ENCODE measurements around the gene EFL1. TPM values are rescaled to one million over a fixed set of nuclear protein-coding genes. Genes with fewer than 3 reads are reported as not detected.
"Not testable (repeated sequence)": the region's sequence is repeated elsewhere in the genome, so short reads cannot be mapped to it uniquely, and the experiment has no call there.

Gene EFL1
- 12.3 and 15.3 TPM in 2 replicates for polyA plus RNA-seq (2012; rRNA removed)
- polyA plus RNA-seq (2012; cell fraction: cytosol; rRNA removed), result 15.3 and 16.2 TPM in 2 replicates
- polyA plus RNA-seq (2012; cell fraction: nucleus; rRNA removed), result 7.7 and 15.2 TPM in 2 replicates

DNA sequence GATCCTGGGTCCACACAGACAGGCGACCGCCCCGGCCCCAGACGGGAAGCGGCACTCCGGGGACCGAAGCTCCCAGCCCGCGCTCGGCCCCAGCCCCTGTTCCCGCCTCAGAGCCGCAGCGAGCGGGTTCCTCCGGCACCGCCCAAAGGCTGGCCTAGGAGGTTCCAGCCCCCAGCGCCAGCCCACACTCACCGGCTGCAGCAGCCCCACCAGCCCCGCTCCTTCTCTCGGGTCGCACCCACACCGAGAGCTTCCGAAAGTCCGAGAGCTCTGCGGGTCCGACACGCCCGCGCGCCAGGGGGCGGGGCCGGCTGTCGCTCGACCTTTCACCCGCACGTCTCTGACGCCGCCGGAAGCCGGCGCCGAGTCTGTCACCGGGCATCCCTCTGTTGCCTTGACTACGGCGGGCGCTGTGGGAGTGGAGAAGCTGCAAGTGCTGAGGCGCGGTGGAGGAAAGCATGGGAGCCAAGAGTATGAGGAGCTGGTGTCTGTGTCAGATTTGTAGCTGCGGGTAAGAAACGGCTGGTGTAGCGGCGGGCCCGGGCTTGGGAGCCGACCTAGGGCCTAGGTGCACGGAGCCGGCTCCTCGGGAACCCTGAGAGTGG is at the start of gene EFL1, which contains the start of gene SAXO2:
Gene EFL1 (minus strand): TSS at position 313 of the 605 bp plus-strand sequence. CDS start 956 bp downstream, outside the sequence.
Gene SAXO2 (plus strand): TSS at position 397 of the 605 bp plus-strand sequence. CDS start 62 bp downstream, at position 459.
- Histone ChIP-seq H3K9me3 (no peaks in the 10 kb centered on the region), H3K27me3 (ENCODE audit: insufficient read depth) (no peaks in the 10 kb centered on the region), H3K27ac (ENCODE audit: low read depth in 2 of 2, low read length in 1 of 2) (peak within 1 kb of the TSS; percentile 62 to 73), H3K36me3 (replicated peaks in 1 of 2; ENCODE audit: control insufficient read depth in 1 of 2, insufficient read depth in 2 of 2, low read length in 1 of 2) (peaks cover 16 to 22% of the 10 kb centered on the region in 2 experiments), H3K4me3 (ENCODE audit: low read depth in 2 of 2, low read length in 1 of 2) (peak within 1 kb of the TSS; percentile 75 to 90), H4K20me1 (ENCODE audit: insufficient read depth) (no peaks in the 10 kb centered on the region), H3F3A (replicated peaks; ENCODE audit: insufficient read depth) (peaks cover 14% of the 10 kb centered on the region), H3K9me2 (no peaks in the 10 kb centered on the region), H3K9ac (peak within 1 kb of the TSS; percentile 80), H3K79me2 (ENCODE audit: insufficient read depth) (peaks cover 40% of the 10 kb centered on the region), H2AFZ (ENCODE audit: low read depth) (peak within 1 kb of the TSS; percentile 84), H3K4me1 (ENCODE audit: control insufficient read depth in 1 of 2, insufficient read depth in 2 of 2, low read depth in 1 of 2, low read length in 1 of 2) (peaks cover 8 to 10% of the 10 kb centered on the region in 2 experiments; a peak in 3 of 4 replicates), H3K4me2 (peak within 1 kb of the TSS; percentile 83)
- ChIA-PET CTCF (interaction anchor here (1.2 kb wide), 1 partner anchor 18 kb away, joined by 3 read pairs; no protein-coding TSS in a partner anchor), POLR2A (interaction anchor here (1.0 kb wide), 1 partner anchor 217 kb away, joined by 3 read pairs; the partner anchor contains the start of gene MEX3B)
- no peak for TF ChIP-seq GATA2 (CRISPR knock-in tag; IDR thresholded peaks at IDR 0.05)
- TF ChIP-seq SIN3A (IDR thresholded peaks at IDR 0.05; ENCODE audit: borderline replicate concordance, low read depth, low read length), result peak; percentile 98
- peak; percentile 38 for TF ChIP-seq ELF1 (IDR thresholded peaks at IDR 0.05)
- TF ChIP-seq, protein P1, sequence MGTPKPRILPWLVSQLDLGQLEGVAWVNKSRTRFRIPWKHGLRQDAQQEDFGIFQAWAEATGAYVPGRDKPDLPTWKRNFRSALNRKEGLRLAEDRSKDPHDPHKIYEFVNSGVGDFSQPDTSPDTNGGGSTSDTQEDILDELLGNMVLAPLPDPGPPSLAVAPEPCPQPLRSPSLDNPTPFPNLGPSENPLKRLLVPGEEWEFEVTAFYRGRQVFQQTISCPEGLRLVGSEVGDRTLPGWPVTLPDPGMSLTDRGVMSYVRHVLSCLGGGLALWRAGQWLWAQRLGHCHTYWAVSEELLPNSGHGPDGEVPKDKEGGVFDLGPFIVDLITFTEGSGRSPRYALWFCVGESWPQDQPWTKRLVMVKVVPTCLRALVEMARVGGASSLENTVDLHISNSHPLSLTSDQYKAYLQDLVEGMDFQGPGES (IDR thresholded peaks at IDR 0.05; ENCODE audit: low read depth, low read length), result no peak
- 0 out of 4 replicates have a peak, but pooled peaks have one; percentile 6 to 7 for TF ChIP-seq EP300 (IDR thresholded peaks at IDR 0.05; ENCODE audit: borderline replicate concordance in 1 of 2, low read depth in 1 of 2, low read length in 1 of 2)
- TF ChIP-seq MXI1 (IDR thresholded peaks at IDR 0.05; ENCODE audit: low read depth, low read length), result peak; percentile 99
- TF ChIP-seq, protein P2, sequence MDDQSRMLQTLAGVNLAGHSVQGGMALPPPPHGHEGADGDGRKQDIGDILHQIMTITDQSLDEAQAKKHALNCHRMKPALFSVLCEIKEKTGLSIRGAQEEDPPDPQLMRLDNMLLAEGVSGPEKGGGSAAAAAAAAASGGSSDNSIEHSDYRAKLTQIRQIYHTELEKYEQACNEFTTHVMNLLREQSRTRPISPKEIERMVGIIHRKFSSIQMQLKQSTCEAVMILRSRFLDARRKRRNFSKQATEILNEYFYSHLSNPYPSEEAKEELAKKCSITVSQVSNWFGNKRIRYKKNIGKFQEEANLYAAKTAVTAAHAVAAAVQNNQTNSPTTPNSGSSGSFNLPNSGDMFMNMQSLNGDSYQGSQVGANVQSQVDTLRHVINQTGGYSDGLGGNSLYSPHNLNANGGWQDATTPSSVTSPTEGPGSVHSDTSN (IDR thresholded peaks at IDR 0.05), result peak; percentile 25; the same call in 1 of the 2 replicates
- TF ChIP-seq TAF1 (IDR thresholded peaks at IDR 0.05; ENCODE audit: borderline replicate concordance, low read depth, low read length), result peak; percentile 47; the same call in 1 of the 2 replicates
- no peak for TF ChIP-seq RFX5 (IDR thresholded peaks at IDR 0.05; ENCODE audit: low read length)
- TF ChIP-seq, protein P3, sequence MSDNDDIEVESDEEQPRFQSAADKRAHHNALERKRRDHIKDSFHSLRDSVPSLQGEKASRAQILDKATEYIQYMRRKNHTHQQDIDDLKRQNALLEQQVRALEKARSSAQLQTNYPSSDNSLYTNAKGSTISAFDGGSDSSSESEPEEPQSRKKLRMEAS (IDR thresholded peaks at IDR 0.05; ENCODE audit: low read depth), result 0 out of 2 replicates have a peak, but pooled peaks have one; percentile 54
- TF ChIP-seq CHD2 (IDR thresholded peaks at IDR 0.05; ENCODE audit: low read length, partially characterized antibody), result peak; percentile 41
- TF ChIP-seq GABPA (IDR thresholded peaks at IDR 0.05; ENCODE audit: low read depth), result peak; percentile 73
- TF ChIP-seq POLR2AphosphoS5 (IDR thresholded peaks at IDR 0.05; ENCODE audit: low read depth, low read length), result peak; percentile 64
- TF ChIP-seq, protein P4, sequence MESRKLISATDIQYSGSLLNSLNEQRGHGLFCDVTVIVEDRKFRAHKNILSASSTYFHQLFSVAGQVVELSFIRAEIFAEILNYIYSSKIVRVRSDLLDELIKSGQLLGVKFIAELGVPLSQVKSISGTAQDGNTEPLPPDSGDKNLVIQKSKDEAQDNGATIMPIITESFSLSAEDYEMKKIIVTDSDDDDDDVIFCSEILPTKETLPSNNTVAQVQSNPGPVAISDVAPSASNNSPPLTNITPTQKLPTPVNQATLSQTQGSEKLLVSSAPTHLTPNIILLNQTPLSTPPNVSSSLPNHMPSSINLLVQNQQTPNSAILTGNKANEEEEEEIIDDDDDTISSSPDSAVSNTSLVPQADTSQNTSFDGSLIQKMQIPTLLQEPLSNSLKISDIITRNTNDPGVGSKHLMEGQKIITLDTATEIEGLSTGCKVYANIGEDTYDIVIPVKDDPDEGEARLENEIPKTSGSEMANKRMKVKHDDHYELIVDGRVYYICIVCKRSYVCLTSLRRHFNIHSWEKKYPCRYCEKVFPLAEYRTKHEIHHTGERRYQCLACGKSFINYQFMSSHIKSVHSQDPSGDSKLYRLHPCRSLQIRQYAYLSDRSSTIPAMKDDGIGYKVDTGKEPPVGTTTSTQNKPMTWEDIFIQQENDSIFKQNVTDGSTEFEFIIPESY (IDR thresholded peaks at IDR 0.05; ENCODE audit: borderline replicate concordance, low read depth), result 0 out of 2 replicates have a peak, but pooled peaks have one; percentile 46
- 0 out of 2 replicates have a peak, but pooled peaks have one; percentile 34 for TF ChIP-seq YY1 (IDR thresholded peaks at IDR 0.05; ENCODE audit: low read depth)
- DNase-seq, result peak; percentile 91
- WGBS (ENCODE audit: low lambda C conversion rate), result 0% methylated on average over 27 of the region's 57 CpGs

DNA sequence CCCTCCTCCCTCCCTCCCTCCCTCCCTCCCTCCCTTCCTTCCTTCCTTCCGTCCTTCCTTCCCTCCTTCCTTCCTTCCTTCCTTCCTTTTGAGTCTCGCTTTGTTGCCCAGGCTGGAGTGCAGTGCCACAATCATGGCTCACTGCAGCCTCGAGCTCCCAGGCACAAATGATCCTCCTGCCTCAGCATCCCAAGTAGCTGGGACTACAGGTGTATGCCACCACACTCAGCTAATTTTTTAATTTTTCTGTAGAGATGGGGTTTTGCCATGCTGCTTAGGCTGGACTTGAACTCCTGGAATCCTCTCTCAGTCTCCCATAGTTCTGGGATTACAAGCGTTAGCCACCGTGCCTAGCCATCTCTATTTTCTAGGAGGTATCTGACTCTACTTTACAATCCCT is 48.8 kb upstream of the EFL1 start:
- POLR2A ChIA-PET; H3K27ac ChIP-seq (ENCODE audit: low read depth in 2 of 2, low read length in 1 of 2); H3K9ac ChIP-seq; H3K9me2 ChIP-seq; H2AFZ ChIP-seq (ENCODE audit: low read depth); H4K20me1 ChIP-seq (ENCODE audit: insufficient read depth); H3F3A ChIP-seq (replicated peaks; ENCODE audit: insufficient read depth); H3K36me3 ChIP-seq (replicated peaks in 1 of 2; ENCODE audit: control insufficient read depth in 1 of 2, insufficient read depth in 2 of 2, low read length in 1 of 2); H3K4me2 ChIP-seq; H3K4me1 ChIP-seq (ENCODE audit: control insufficient read depth in 1 of 2, insufficient read depth in 2 of 2, low read depth in 1 of 2, low read length in 1 of 2); DNase-seq; H3K4me3 ChIP-seq (ENCODE audit: low read depth in 2 of 2, low read length in 1 of 2); H3K9me3 ChIP-seq; H3K79me2 ChIP-seq (ENCODE audit: insufficient read depth); H3K27me3 ChIP-seq (ENCODE audit: insufficient read depth): not testable (repeated sequence)
- WGBS (ENCODE audit: low lambda C conversion rate), result 64% methylated on average over 5 of the region's 5 CpGs
- CTCF ChIA-PET, result interaction anchor here (1.1 kb wide), 1 partner anchor 31 kb away, joined by 4 read pairs; no protein-coding TSS in a partner anchor
